ENCODE data around the gene GPC5. TPM values are rescaled to one million over a fixed set of nuclear protein-coding genes. Genes with fewer than 3 reads are reported as not detected.
"Not testable (repeated sequence)": the region's sequence is repeated elsewhere in the genome, so short reads cannot be mapped to it uniquely, and the experiment has no call there.

Gene GPC5
- total and polyA plus RNA-seq, 9 donors = 0.10 to 1.5 (median 0.38) TPM

DNA sequence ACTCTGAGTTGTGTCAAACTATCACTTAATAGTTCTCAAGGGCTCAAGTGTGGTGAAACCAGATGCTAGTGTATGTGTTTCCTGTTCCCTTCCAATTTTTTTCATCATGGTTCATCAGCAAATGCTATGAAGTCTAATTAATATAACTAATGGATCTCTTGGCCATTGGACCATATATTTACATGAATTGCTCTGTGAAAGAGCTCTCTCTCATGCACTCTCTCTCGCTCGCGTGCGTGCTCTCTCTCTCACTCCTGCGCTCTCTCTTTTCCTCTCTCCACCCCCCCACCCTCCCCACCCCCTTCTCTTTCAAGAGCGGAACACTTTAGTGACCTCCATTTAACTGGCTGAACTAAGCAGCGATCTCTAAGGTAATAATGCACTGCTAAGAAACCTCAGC lies 1281.2 kb downstream of the GPC5 start:
- TF ChIP-seq, protein P1, sequence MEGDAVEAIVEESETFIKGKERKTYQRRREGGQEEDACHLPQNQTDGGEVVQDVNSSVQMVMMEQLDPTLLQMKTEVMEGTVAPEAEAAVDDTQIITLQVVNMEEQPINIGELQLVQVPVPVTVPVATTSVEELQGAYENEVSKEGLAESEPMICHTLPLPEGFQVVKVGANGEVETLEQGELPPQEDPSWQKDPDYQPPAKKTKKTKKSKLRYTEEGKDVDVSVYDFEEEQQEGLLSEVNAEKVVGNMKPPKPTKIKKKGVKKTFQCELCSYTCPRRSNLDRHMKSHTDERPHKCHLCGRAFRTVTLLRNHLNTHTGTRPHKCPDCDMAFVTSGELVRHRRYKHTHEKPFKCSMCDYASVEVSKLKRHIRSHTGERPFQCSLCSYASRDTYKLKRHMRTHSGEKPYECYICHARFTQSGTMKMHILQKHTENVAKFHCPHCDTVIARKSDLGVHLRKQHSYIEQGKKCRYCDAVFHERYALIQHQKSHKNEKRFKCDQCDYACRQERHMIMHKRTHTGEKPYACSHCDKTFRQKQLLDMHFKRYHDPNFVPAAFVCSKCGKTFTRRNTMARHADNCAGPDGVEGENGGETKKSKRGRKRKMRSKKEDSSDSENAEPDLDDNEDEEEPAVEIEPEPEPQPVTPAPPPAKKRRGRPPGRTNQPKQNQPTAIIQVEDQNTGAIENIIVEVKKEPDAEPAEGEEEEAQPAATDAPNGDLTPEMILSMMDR (IDR thresholded peaks at IDR 0.05) = no peak

DNA sequence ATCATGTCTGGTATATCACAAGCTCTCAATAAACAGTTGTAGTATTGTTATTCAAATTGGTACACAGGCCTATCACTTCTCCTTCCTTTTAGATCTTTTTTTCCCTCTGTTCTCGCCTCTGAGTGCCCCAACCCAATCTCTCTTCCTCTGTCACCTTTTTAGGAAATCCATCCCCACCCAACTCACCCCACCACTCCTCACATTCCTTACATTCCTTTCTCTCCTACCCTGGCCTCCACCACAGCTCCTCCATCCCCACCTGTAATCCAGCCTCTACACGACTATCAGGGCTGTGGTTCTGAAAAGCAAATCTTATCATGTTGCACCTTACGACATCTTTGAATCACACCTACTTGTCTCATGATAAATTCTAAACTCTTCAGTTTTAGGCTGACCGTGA lies 1282.8 kb downstream of the GPC5 start:
- intact Hi-C loops (cut with DNase I) = no loop called here
- no peak for DNase-seq
- H3K9me3 ChIP-seq = no peaks in the 10 kb centered on the region
- no peak overlapping the region for H3K27ac ChIP-seq
- no peaks in the 10 kb centered on the region for H3K27me3 ChIP-seq
- WGBS, 3 donors = 84 to 93% (median 88%) methylated on average over 4 of the region's 4 CpGs
- no peak for TF ChIP-seq EP300 (IDR thresholded peaks at IDR 0.05)
- TF ChIP-seq, protein P1 (IDR thresholded peaks at IDR 0.05) = no peak
- no peak for TF ChIP-seq POLR2A (IDR thresholded peaks at IDR 0.05)
- no peak overlapping the region for H3K4me3 ChIP-seq
- no peaks in the 10 kb centered on the region for H3K36me3 ChIP-seq
- H3K4me1 ChIP-seq (ENCODE audit: insufficient read depth) = no peaks in the 10 kb centered on the region

More for the DNA sequence above, 1281.2 kb downstream of the GPC5 start:
- DNase-seq = no peak
- Histone ChIP-seq H3K27ac (no peak overlapping the region), H3K9me3 (no peaks in the 10 kb centered on the region), H3K4me1 (ENCODE audit: insufficient read depth) (no peaks in the 10 kb centered on the region), H3K4me3 (no peak overlapping the region), H3K36me3 (no peaks in the 10 kb centered on the region), H3K27me3 (no peaks in the 10 kb centered on the region)
- 93 to 96% (median 96%) methylated on average over 7 of the region's 7 CpGs for WGBS, 3 donors
- intact Hi-C loops (cut with DNase I) = no loop called here

DNA sequence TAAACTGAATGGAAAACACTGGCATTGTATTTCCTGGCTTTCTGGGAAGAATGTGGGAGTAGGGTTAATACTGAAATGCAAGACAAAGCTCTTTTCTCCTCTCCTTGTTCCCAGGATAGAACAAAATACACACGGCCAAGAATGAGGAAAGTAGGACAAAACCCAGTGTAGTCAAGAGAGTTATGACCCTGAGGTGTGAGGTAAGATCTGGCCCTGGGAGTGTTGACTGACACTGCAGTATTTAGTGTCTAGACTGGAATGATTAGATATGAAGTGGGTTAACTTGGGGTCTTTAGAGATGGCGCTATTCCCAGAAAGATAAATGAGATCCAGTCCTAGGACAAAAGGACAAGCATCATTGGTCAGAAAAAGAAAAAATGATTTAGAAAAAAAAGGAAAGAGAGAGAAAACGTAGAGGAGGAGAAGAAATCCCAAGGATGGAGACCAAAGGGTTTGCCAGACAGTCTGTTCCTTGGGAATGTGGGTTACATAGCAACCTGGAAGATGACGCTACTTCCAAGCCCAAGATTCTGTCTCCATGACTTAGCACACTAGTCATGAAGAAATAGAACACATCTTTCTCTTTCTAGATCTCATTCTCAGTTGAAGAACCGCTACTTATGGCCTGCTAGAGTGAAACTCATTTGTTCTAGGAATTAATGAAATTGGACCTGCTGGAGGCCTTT lies 1284.6 kb downstream of the GPC5 start:
- Histone ChIP-seq H3K4me1 (ENCODE audit: insufficient read depth) (no peaks in the 10 kb centered on the region), H3K9me3 (no peaks in the 10 kb centered on the region), H3K27ac (no peak overlapping the region), H3K36me3 (no peaks in the 10 kb centered on the region), H3K27me3 (no peaks in the 10 kb centered on the region), H3K4me3 (no peak overlapping the region)
- intact Hi-C loops (cut with DNase I) = no loop called here
- DNase-seq = no peak
- 57 to 71% (median 67%) methylated on average over 5 of the region's 5 CpGs for WGBS, 3 donors
- TF ChIP-seq, protein P1 (IDR thresholded peaks at IDR 0.05) = no peak
- TF ChIP-seq EP300 (IDR thresholded peaks at IDR 0.05) (no peak), POLR2A (IDR thresholded peaks at IDR 0.05) (no peak)

DNA sequence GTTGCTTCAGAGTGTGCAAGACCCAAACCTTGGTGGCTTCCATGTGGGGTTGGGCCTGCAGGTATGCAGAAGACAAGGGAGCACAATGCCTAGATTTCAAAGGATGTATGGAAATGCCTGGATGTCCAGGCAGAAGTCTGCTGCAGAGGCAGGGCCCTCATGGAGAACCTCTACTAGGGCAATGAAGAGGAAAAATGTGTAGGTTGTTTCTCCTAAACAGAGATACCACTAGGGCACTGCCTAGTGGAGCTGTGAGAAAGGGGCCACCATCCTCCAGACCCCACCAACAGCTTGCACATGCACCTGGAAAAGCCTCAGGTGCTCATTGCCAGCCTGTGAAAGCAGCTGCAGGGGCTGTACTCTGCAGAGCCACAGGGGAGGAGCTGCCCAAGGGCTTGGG lies 1295.6 kb downstream of the GPC5 start:
- no peaks in the 10 kb centered on the region for H3K9me3 ChIP-seq

DNA sequence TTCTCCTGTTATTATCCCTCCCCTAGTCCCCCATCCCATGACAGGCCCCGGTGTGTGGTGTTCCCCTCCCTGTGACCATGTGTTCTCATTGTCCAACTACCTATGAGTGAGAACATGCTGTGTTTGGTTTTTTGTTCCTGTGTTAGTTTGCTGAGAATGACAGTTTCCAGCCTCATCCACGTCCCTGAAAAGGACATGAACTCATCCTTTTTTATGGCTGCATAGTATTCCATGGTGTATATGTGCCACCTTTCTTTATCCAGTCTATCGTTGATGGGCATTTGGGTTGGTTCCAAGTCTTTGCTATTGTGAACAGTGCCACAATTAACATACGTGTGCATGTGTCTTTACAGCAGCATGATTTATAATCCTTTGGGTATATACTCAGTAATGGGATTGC lies 1297.4 kb downstream of the GPC5 start:
- H3K27me3 ChIP-seq; H3K27ac ChIP-seq; DNase-seq; H3K4me1 ChIP-seq (ENCODE audit: insufficient read depth); H3K36me3 ChIP-seq; H3K4me3 ChIP-seq; intact Hi-C loops (cut with DNase I); H3K9me3 ChIP-seq: not testable (repeated sequence)
- 76 to 86% (median 85%) methylated on average over 4 of the region's 4 CpGs for WGBS, 3 donors

More for the DNA sequence above, 1295.6 kb downstream of the GPC5 start:
- TF ChIP-seq EP300 (IDR thresholded peaks at IDR 0.05) (no peak), POLR2A (IDR thresholded peaks at IDR 0.05) (no peak)
- TF ChIP-seq, protein P1 (IDR thresholded peaks at IDR 0.05) = no peak
- intact Hi-C loops (cut with DNase I) = no loop called here
- Histone ChIP-seq H3K4me3 (no peak overlapping the region), H3K36me3 (no peaks in the 10 kb centered on the region), H3K4me1 (ENCODE audit: insufficient read depth) (no peaks in the 10 kb centered on the region), H3K27me3 (no peaks in the 10 kb centered on the region), H3K27ac (no peak overlapping the region)
- no peak for DNase-seq

All from ovary (tissue), 9 donors.